ENCODE data around the gene TMEM248.

The TMEM248 gene

DNA sequence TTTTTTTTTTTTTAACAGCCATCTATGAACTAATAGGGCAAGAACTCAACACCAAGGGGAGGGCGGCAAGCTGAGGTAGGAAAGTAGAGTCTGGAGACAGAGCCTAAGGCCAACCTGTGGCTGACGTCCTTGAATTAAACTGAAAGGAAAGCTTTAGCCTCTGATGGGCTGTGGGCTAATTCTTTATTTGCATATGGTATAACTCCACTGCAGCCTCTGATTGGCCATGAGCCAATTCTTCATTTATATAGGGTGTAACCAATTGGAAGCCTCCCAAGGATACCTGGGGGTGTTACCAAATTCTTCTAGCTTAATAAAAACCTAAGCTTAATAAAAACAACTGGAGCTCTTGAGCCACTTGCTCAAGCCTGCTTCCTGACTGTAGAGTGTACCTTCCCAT, 85.9 kb downstream of the TMEM248 start:
- no peak for DNase-seq

Measured in central memory CD4-positive, alpha-beta T cell (primary cell).